Measurements from ENCODE around the gene ANKRD39.

GRCh38 chr2:96830044-96830562, 27.7 kb downstream of the ANKRD39 start:
- TF ChIP-seq, protein P1, sequence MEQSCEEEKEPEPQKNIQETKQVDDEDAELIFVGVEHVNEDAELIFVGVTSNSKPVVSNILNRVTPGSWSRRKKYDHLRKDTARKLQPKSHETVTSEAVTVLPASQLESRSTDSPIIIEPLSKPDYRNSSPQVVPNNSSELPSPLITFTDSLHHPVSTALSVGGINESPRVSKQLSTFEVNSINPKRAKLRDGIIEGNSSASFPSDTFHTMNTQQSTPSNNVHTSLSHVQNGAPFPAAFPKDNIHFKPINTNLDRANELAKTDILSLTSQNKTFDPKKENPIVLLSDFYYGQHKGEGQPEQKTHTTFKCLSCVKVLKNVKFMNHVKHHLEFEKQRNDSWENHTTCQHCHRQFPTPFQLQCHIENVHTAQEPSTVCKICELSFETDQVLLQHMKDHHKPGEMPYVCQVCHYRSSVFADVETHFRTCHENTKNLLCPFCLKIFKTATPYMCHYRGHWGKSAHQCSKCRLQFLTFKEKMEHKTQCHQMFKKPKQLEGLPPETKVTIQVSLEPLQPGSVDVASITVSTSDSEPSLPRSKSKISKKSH (CRISPR knock-in tag; IDR thresholded peaks at IDR 0.05): no peak
- TF ChIP-seq, protein P2, sequence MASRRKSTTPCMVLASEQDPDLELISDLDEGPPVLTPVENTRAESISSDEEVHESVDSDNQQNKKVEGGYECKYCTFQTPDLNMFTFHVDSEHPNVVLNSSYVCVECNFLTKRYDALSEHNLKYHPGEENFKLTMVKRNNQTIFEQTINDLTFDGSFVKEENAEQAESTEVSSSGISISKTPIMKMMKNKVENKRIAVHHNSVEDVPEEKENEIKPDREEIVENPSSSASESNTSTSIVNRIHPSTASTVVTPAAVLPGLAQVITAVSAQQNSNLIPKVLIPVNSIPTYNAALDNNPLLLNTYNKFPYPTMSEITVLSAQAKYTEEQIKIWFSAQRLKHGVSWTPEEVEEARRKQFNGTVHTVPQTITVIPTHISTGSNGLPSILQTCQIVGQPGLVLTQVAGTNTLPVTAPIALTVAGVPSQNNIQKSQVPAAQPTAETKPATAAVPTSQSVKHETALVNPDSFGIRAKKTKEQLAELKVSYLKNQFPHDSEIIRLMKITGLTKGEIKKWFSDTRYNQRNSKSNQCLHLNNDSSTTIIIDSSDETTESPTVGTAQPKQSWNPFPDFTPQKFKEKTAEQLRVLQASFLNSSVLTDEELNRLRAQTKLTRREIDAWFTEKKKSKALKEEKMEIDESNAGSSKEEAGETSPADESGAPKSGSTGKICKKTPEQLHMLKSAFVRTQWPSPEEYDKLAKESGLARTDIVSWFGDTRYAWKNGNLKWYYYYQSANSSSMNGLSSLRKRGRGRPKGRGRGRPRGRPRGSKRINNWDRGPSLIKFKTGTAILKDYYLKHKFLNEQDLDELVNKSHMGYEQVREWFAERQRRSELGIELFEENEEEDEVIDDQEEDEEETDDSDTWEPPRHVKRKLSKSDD (conservative IDR thresholded peaks at IDR 0.05; ENCODE audit: low read length): no peak
- TF ChIP-seq CREB1 (IDR thresholded peaks at IDR 0.05): no peak
- TF ChIP-seq CREB1 (CRISPR knock-in tag; IDR thresholded peaks at IDR 0.05): no peak
- TF ChIP-seq ARID2 (IDR thresholded peaks at IDR 0.05): no peak
- no peak for TF ChIP-seq MTA2 (IDR thresholded peaks at IDR 0.05; ENCODE audit: low read depth)
- TF ChIP-seq HDAC1 (IDR thresholded peaks at IDR 0.05): no peak
- no peak for TF ChIP-seq ZNF512 (tag; IDR thresholded peaks at IDR 0.05)
- TF ChIP-seq ZNF274 (IDR thresholded peaks at IDR 0.05; ENCODE audit: borderline replicate concordance, low read depth, low read length): no peak

Data from K562 (cell line).